ENCODE data around the gene C16orf90. TPM values are rescaled to one million over a fixed set of nuclear protein-coding genes. Genes with fewer than 3 reads are reported as not detected.

Gene C16orf90
- total RNA-seq, result not detected in 2 replicates

GRCh38 chr16:3495176-3495575, at the start of gene C16orf90:
TSS of gene C16orf90 (minus strand) at chr16:3495489. CDS start at chr16:3495421, 68 bp downstream.

Small RNA genes within 50 kb of the gene (small RNA-seq; reads per million reads assigned to genes)
- not detected for gene MIR6126

Other genes starting within 250 kb of the C16orf90 start
- gene MEFV, start 238.9 kb downstream of the C16orf90 start, total RNA-seq, result 0.12 and 0.16 TPM in 2 replicates
- 69.1 and 74.9 TPM in 2 replicates for gene ZNF263, start 212.0 kb downstream of the C16orf90 start, total RNA-seq
- gene TIGD7, start 190.1 kb downstream of the C16orf90 start, total RNA-seq, result 4.5 and 5.2 TPM in 2 replicates
- 26.2 and 28.4 TPM in 2 replicates for gene ZNF75A, start 190.0 kb downstream of the C16orf90 start, total RNA-seq
- gene OR2C1, start 139.6 kb downstream of the C16orf90 start, total RNA-seq, result 0.16 and 0.24 TPM in 2 replicates
- gene ZSCAN32, start 94.5 kb downstream of the C16orf90 start, total RNA-seq, result 15.7 and 18.2 TPM in 2 replicates
- gene ZNF174, start 94.3 kb downstream of the C16orf90 start, total RNA-seq, result 11.0 and 12.0 TPM in 2 replicates
- 2.4 and 3.2 TPM in 2 replicates for gene ZNF597, start 52.0 kb downstream of the C16orf90 start, total RNA-seq
- 16.5 and 17.8 TPM in 2 replicates for gene NAA60, start 51.8 kb downstream of the C16orf90 start, total RNA-seq
- 14.7 and 25.8 TPM in 2 replicates for gene CLUAP1, start 5.5 kb upstream of the C16orf90 start, total RNA-seq
- gene NLRC3, start 81.9 kb upstream of the C16orf90 start, total RNA-seq, result 0.12 and 0.16 TPM in 2 replicates
- 6.8 and 7.1 TPM in 2 replicates for gene SLX4, start 116.1 kb upstream of the C16orf90 start, total RNA-seq
- 14.6 and 16.6 TPM in 2 replicates for gene DNASE1, start 159.2 kb upstream of the C16orf90 start, total RNA-seq
- gene TRAP1, start 222.0 kb upstream of the C16orf90 start, total RNA-seq, result 56.1 and 61.7 TPM in 2 replicates